ENCODE measurements around the gene GALNT9. TPM values are rescaled to one million over a fixed set of nuclear protein-coding genes. Genes with fewer than 3 reads are reported as not detected.

The GALNT9 gene
- total and polyA plus RNA-seq, 12 donors = 0.01 to 0.19 TPM; not detected in 10

DNA sequence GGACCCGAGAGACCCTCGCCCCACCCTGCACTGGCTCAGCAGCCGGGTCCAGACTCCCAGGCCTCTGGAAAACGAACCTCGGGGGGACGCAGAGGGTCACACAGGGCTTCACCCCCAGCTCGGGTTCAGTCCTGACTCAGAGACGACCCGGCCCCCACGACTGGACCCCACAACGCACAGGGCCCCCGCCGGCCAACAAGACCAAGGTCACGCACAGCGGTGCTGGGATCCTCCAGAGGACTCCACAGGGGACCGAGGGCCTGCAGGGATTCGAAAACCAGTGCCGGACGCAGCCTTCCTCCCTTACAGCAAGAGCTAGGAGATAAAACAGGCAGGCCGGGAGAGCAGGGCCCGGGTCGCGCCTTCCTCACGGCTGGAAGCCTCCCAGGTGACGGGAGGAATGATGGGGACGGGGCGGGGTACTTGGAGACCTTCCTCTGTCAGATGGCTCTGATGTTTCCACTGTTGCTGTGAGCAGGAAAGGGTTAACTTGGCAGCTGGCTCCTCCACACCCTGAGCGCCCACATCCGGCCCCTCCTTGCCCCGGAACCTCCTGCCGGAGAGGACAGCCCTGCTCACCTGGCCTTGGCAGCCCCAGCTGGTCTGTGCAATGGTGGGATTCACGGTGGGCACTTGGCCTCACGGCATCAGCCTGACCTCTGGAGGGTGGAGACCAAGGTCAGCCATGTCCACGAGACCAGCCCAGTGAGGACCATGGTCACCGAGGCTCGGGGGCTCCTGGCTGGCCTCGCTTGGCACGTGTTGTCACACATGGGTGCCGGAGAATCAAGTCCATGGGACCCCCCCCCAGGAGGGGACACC is 46.2 kb downstream of the GALNT9 start:
- ATAC-seq = no peak
- Histone ChIP-seq H3K4me3 (no peak overlapping the region), H3K27me3 (peaks cover 0 to 94% (median 87%) of the 10 kb centered on the region in 7 donors), H3K9me3 (no peaks in the 10 kb centered on the region), H3K36me3 (no peaks in the 10 kb centered on the region), H3K27ac (no peak overlapping the region), H3K4me1 (peaks cover 0 to 11% (median 5%) of the 10 kb centered on the region in 9 donors)
- TF ChIP-seq, protein P1, sequence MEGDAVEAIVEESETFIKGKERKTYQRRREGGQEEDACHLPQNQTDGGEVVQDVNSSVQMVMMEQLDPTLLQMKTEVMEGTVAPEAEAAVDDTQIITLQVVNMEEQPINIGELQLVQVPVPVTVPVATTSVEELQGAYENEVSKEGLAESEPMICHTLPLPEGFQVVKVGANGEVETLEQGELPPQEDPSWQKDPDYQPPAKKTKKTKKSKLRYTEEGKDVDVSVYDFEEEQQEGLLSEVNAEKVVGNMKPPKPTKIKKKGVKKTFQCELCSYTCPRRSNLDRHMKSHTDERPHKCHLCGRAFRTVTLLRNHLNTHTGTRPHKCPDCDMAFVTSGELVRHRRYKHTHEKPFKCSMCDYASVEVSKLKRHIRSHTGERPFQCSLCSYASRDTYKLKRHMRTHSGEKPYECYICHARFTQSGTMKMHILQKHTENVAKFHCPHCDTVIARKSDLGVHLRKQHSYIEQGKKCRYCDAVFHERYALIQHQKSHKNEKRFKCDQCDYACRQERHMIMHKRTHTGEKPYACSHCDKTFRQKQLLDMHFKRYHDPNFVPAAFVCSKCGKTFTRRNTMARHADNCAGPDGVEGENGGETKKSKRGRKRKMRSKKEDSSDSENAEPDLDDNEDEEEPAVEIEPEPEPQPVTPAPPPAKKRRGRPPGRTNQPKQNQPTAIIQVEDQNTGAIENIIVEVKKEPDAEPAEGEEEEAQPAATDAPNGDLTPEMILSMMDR (IDR thresholded peaks at IDR 0.05) = no peak
- peak in 1 of 2 donors; percentile 12 for DNase-seq
- 44 to 46% methylated on average over 39 of the region's 39 CpGs for WGBS, 2 donors
- intact Hi-C loops (cut with DNase I) = no loop called here

DNA sequence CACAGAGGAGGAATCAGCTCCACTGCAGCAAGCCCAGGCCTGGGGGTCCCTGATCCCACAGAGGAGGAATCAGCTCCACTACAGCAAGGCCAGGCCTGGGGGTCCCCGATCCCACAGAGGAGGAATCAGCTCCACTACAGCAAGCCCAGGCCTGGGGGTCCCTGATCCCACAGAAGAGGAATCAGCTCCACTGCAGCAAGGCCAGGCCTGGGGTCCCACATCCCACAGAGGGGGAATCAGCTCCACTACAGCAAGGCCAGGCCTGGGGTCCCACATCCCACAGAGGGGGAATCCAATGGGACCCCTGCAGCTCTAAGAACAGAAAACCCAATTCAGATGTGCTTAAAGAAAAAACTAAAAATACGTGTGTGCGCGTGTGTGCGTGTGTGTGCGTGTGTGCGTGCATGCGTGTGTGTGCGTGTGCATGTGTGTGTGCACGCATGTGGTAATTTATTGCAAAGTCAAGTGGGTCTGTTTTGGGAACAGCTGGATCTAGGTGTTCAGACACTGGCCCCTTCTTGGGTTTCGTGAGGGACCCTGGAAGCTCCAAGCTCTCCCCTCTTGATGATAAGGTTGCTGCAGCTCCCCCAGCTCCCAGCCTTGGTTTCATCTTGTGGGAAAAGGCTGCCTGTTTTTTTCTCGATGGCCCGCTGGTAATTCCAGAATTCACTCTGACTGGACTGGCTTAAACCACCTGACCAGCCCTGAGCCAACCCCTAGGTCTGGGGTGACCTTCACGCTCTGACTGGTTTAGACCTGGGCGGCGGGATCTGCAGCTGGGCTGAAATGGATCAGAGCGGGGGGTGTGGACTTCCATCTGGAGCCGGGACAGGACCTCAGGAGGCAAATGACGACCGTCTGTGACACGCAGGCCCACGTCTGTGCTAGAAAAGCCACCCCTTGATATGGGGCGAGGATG is 47.1 kb downstream of the GALNT9 start:
- no peak overlapping the region for H3K4me3 ChIP-seq
- intact Hi-C loops (cut with DNase I) = no loop called here
- peaks cover 6 to 94% (median 87%) of the 10 kb centered on the region in 7 donors for H3K27me3 ChIP-seq
- WGBS, 2 donors = 84 to 85% methylated on average over 23 of the region's 23 CpGs
- no peaks in the 10 kb centered on the region for H3K9me3 ChIP-seq
- DNase-seq = peak in 1 of 2 donors; percentile 2
- TF ChIP-seq, protein P1 (IDR thresholded peaks at IDR 0.05) = no peak
- H3K4me1 ChIP-seq = peaks cover 0 to 11% (median 5%) of the 10 kb centered on the region in 9 donors
- no peaks in the 10 kb centered on the region for H3K36me3 ChIP-seq
- no peak overlapping the region for H3K27ac ChIP-seq
- no peak for ATAC-seq

DNA sequence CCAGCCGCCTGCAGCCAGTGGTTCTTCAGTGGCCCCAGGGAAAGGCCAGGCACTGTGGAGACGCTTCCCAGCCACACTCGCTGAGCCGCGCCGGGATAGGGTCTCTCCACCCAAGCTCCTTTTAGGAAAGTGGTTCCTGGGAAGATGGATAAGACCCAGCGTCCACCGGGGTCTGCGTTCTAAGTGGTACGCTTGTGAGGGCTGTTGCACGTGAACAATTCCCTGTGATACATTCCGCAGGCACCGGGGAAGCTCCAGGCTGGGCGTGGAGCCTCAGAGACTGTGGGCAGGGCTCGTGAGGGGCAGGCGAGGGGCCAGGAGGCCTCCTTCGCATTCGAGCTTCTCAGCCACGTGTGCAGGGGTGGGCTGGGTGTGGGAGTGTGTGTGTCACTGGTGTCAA is 48.4 kb downstream of the GALNT9 start:
- peaks cover 0 to 5% (median 0%) of the 10 kb centered on the region in 9 donors for H3K4me1 ChIP-seq
- H3K4me3 ChIP-seq = no peak overlapping the region
- H3K9me3 ChIP-seq = no peaks in the 10 kb centered on the region
- ATAC-seq = no peak
- TF ChIP-seq, protein P1 (IDR thresholded peaks at IDR 0.05) = no peak
- DNase-seq = peak in 1 of 2 donors; percentile 5
- no peaks in the 10 kb centered on the region for H3K36me3 ChIP-seq
- intact Hi-C loops (cut with DNase I) = no loop called here
- H3K27ac ChIP-seq = no peak overlapping the region
- H3K27me3 ChIP-seq = peaks cover 10 to 95% (median 87%) of the 10 kb centered on the region in 7 donors
- WGBS, 2 donors = 53 to 57% methylated on average over 19 of the region's 19 CpGs

DNA sequence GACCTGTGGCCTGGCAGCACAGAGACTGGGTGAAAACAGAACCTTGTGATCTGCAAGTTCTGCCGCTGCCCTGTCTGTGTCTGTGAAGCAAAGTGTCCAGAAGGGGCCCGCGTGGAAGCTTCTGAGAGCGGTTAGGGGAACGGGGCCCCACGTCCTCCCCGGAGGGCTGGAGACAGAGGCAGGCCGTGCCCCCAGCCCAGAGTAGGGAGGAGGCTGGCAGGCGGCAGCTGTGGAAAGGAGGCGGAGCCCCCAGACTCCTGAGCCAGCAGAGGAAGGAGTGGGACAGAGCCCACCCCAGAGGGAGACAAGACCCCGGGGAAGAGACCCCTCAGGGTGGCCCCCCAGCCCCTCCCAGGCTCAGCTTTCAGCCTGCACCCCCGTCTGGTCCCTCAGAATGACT is 49.0 kb downstream of the GALNT9 start:
- Histone ChIP-seq H3K27ac (no peak overlapping the region), H3K27me3 (peaks cover 10 to 96% (median 87%) of the 10 kb centered on the region in 7 donors), H3K4me1 (peaks cover 0 to under 1% (median 0%) of the 10 kb centered on the region in 9 donors), H3K4me3 (no peak overlapping the region), H3K36me3 (no peaks in the 10 kb centered on the region), H3K9me3 (no peaks in the 10 kb centered on the region)
- 31 to 37% methylated on average over 12 of the region's 12 CpGs for WGBS, 2 donors
- peak in 1 of 2 donors; percentile 2 for DNase-seq
- ATAC-seq = no peak
- TF ChIP-seq, protein P1 (IDR thresholded peaks at IDR 0.05) = no peak
- intact Hi-C loops (cut with DNase I) = no loop called here

Data from heart right ventricle (tissue), 16 donors.